Activated T-cell treated with anti-CD3 and anti-CD28 coated beads for 24 hours (primary cell): ENCODE measurements around the gene GPR137C.
"Not testable (repeated sequence)": the region's sequence is repeated elsewhere in the genome, so short reads cannot be mapped to it uniquely, and the experiment has no call there.

Experiments
- DNase-seq: peaks from one replicate; pipeline ENCODE4 v3.0.0-alpha.2; 2020; ENCODE audit warnings: low read depth

Gene GPR137C

GRCh38 chr14:52568454-52568853, 15.8 kb downstream of the GPR137C start:
- not testable (repeated sequence) for DNase-seq

DNA sequence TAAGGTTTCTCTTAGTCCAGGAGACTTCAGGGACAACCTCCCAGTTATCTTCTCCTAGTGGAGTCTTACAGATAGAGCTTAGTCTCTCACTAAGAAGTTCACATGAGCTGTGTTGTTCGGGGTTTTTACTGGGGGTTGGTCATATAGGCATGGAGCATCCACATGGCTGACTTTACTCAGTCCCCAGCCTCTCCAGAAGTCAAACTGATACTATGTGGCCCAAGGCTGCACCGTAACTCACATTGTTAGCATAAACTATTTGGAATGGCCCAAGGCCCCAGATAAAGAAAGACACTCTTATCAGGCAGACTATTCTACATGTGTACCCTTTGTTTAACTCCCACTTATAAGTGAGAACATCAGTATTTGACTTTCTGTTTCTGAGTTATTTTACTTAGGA, 23.2 kb downstream of the GPR137C start:
- no peak for DNase-seq

DNA sequence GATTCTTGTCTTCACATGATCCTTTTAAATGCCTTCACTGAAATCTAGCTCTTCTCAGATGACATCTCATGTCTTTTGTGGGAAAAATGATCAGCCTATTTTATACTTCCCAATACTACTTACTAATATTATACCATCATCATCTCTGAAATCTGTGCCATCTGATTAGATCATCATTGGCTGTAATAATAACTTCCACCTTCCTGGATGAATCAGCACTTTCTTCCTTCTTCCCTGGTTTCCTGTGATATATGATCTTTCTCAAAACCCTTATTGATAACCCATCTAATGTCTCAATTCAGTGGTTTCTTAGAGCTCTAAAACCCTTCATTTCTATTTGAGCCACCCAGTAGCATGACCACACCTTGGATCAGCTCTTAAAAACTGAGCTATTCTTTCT, 30.9 kb downstream of the GPR137C start:
- DNase-seq: no peak

- DNase-seq: no peak
Measured at GRCh38 chr14:52589646-52590045, 37.0 kb downstream of the GPR137C start.

DNA sequence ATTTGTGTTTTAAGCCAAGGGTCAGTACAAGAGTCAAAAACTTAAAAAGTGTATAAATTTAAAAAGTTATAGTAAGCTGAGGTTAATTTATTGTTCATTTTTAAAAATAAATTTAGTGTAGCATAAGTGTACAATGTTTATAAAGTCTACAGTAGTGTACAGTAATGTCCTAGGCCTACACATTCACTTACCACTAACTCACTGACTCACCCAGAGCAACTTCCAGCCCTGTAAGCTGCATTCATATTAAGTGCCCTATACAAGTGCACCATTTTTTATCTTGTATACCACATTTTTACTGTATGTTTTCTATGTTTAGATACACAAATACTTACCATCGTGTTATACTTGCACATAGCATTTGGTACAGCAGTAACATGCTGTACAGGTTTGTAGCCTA, 37.7 kb downstream of the GPR137C start:
- DNase-seq: no peak

DNA sequence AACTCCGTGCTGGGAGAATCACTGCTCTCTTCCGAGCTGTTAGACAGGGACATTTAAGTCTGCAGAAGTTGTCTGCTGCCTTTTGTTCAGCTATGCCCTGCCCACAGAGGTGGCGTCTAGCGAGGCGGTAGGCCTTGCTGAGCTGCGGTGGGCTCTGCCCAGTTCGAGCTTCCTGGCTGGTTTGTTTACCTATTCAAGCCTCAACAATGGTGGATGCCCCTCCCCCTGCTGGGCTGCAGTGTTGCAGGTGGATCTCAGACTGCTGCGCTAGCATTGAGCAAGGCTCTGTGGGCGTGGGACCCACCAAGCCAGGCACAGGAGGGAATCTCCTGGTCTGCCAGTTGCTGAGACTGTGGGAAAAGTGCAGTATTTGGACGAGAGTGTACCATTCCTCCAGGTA, 43.7 kb downstream of the GPR137C start:
- no peak for DNase-seq

- DNase-seq: no peak
Measured at GRCh38 chr14:52596861-52597260, 44.2 kb downstream of the GPR137C start.

DNA sequence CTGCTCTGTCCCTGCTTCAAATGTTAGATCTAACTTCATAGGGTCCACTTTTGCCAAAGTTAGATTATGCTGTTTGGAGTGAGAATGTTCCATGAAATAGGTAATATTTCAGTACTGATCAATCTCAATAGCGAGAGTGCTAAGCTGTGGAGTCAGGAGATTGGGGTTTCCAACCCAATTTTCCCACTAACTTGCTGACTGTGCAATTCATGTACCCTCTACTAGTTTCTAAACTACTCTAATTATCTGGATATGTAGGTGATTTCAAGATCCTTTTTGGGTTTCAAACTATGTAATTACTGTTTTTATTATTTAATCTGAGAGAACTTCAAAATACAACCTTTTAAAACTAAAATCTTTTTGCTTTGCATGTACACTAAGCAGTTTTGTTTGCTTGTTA, 45.9 kb downstream of the GPR137C start:
- no peak for DNase-seq

- no peak for DNase-seq
Measured at GRCh38 chr14:52599974-52600373, 47.3 kb downstream of the GPR137C start.

GRCh38 chr14:52602131-52602530, 49.5 kb downstream of the GPR137C start:
- no peak for DNase-seq

- no peak for DNase-seq
Measured at GRCh38 chr14:52607061-52607460, 54.4 kb downstream of the GPR137C start.

GRCh38 chr14:52609445-52610044, 56.9 kb downstream of the GPR137C start:
- no peak for DNase-seq

DNA sequence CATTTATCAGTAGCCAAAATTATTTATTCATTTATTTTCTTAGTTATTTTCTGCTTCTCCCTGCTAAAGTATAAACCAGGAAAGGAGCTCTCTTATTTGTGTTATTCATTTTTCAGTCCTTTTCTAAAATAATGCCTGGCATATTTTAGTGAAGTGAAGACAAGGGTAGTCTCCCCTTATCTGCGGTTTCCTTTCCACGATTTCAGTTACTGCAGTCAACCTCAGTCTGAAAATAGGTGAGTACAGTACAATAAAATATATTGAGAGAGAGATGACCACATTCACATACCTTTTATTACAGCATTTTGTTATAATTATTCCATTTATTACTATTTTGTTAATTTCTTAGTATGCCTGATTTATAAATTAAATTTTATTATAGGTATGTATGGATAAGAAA, 57.6 kb downstream of the GPR137C start:
- DNase-seq: no peak

GRCh38 chr14:52618602-52619001, 66.0 kb downstream of the GPR137C start:
- DNase-seq: no peak

GRCh38 chr14:52619687-52620086, 67.1 kb downstream of the GPR137C start:
- no peak for DNase-seq

GRCh38 chr14:52640137-52640536, 87.5 kb downstream of the GPR137C start:
- peak; percentile 7 for DNase-seq

- DNase-seq: no peak
Measured at GRCh38 chr14:52641745-52642144, 89.1 kb downstream of the GPR137C start.

DNA sequence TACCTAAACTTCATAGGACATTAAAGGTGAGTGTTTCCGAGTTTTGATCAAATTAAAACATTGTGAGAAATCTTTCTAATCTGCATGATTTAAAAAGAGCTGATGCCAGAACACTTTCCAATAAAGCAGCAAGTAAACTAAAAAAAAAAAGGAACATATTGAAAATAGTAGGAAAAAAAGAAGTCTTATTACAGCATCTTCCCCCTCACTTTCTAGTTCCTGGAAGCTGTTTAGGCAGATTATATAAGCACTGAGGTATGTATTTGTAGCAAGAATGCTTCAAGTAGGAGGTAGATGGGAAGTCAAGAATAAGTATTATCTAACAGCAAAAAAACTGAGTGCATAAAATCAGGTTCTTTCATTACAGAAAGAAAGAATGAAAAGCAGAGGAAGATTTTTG, 96.9 kb downstream of the GPR137C start:
- DNase-seq: no peak

DNA sequence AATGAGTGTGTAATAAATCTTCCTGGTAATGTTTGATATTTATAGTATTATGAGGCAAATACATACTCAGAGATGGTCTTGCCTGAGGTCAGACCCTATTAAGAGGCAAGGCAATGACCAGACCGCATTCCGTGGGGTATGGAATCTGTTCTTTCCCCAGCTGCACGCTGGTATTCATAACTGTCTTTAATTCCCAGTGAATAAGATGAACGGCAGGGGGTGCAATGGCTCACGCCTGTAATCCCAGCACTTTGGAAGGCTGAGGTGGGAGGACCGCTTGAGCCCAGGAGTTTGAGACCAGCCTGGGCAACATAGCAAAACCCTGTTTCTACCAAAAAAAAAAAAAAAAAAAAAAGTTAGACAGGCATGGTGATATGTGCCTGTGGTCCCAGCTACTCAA, 98.1 kb downstream of the GPR137C start:
- no peak for DNase-seq

GRCh38 chr14:52656905-52657304, 104.3 kb downstream of the GPR137C start:
- DNase-seq: no peak

DNA sequence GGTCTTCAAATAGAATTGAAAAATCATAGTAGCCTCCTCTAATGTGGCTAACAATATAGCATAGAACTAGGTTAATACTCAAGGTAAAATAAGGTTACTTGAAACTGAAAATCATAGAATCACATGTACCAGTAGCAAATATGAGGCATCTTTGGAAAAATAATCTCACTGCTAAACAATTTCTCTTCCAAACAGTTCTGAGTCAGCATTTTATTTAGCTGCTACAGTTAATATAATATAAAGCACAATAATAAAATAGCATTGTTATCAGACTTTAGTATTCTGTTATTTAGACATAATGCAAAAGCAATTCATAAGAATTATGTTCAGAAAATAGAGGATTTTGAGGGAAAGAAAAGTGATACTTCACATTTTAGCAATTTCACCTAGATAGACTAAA, 107.7 kb downstream of the GPR137C start:
- no peak for DNase-seq

GRCh38 chr14:52660832-52661231, 108.2 kb downstream of the GPR137C start:
- no peak for DNase-seq

DNA sequence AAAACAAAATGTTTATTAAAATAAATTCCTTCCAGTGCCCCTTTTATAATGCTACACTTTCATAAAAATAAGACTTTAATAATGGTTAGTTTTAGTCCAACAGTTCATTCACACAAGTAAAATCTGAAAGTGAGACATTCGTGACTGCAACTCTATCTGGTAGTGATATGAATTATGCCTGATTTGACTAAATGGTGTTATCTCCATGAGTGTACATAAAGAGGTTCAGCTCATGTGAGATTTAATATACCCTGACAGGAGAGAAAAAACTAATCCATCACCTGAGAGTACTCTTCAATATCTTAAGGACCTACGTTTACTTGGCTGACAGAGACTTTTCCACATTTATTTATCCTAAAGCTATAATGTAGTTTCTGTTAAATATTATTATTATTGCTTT, 108.7 kb downstream of the GPR137C start:
- no peak for DNase-seq

- DNase-seq: no peak
Measured at GRCh38 chr14:52663850-52664249, 111.2 kb downstream of the GPR137C start.

- DNase-seq: no peak
Measured at GRCh38 chr14:52678591-52678990, 126.0 kb downstream of the GPR137C start.
